Astrocyte (in vitro differentiated cells and primary cell): ENCODE data around the gene OMD. TPM values are rescaled to one million over a fixed set of nuclear protein-coding genes. Genes with fewer than 3 reads are reported as not detected.

ENCODE experiments used
- DNase-seq: peaks from one replicate; pipeline ENCODE4 v3.0.0-alpha.2; 2010; ENCODE audit warnings: low read depth
- FAIRE-seq: peaks from 2 replicates; lab custom pipeline; 2011; peaks lifted over from hg19 to GRCh38; lab: Jason Lieb, UNC
- H2AFZ ChIP-seq: 2 replicates; pipeline ENCODE4 v1.6.0; 2012; ENCODE audit warnings: low read depth, low read length, inconsistent platforms
- H3K27ac ChIP-seq: 2 replicates; pipeline ENCODE4 v1.5.1; 2011; ENCODE audit warnings: low read depth, low read length, inconsistent platforms
- H3K27me3 ChIP-seq: 2 replicates; pipeline ENCODE4 v1.6.0; 2011; ENCODE audit warnings: low read length, inconsistent platforms; ENCODE audit not compliant: insufficient read depth
- H3K36me3 ChIP-seq: 2 replicates; pipeline ENCODE4 v1.5.1; 2011; ENCODE audit warnings: low read length, inconsistent platforms; ENCODE audit not compliant: insufficient read depth
- H3K4me1 ChIP-seq: 2 replicates; pipeline ENCODE4 v1.5.1; 2011; ENCODE audit warnings: low read length, inconsistent platforms; ENCODE audit not compliant: insufficient read depth
- H3K4me2 ChIP-seq: 2 replicates; pipeline ENCODE4 v1.6.0; 2012; ENCODE audit warnings: low read length, inconsistent platforms
- H3K4me3 ChIP-seq: 2 replicates; pipeline ENCODE4 v1.5.1; 2011; ENCODE audit warnings: low read depth, mild to moderate bottlenecking, low read length, inconsistent platforms; ENCODE audit not compliant: insufficient read depth
- H3K79me2 ChIP-seq: 2 replicates; pipeline ENCODE4 v1.6.0; 2012; ENCODE audit warnings: mild to moderate bottlenecking, low read length, inconsistent platforms; ENCODE audit not compliant: insufficient read depth
- H3K9ac ChIP-seq: 2 replicates; pipeline ENCODE4 v1.6.0; 2012; ENCODE audit warnings: mild to moderate bottlenecking, low read length, inconsistent platforms
- H3K9me3 ChIP-seq: 2 replicates; pipeline ENCODE4 v1.5.1; 2012; ENCODE audit warnings: low read depth, mild to moderate bottlenecking, low read length, inconsistent platforms; ENCODE audit not compliant: insufficient read depth
- H4K20me1 ChIP-seq: 2 replicates; pipeline ENCODE4 v1.6.0; 2012; ENCODE audit warnings: low read length, inconsistent platforms; ENCODE audit not compliant: insufficient read depth
- H3K27ac Mint-ChIP-seq: one replicate; pipeline ENCODE4 v1.8.0; 2021; ENCODE audit warnings: mild to moderate bottlenecking, mixed read lengths; ENCODE audit not compliant: unreplicated experiment
- H3K27me3 Mint-ChIP-seq: one replicate; pipeline ENCODE4 v1.8.0; 2021; ENCODE audit warnings: low read depth, mixed read lengths; ENCODE audit not compliant: unreplicated experiment
- H3K36me3 Mint-ChIP-seq: one replicate; pipeline ENCODE4 v1.8.0; 2021; ENCODE audit warnings: low read depth, mixed read lengths; ENCODE audit not compliant: unreplicated experiment
- H3K4me1 Mint-ChIP-seq: one replicate; pipeline ENCODE4 v1.8.0; 2021; ENCODE audit warnings: low read depth, mixed read lengths; ENCODE audit not compliant: unreplicated experiment
- H3K4me3 Mint-ChIP-seq: one replicate; pipeline ENCODE4 v1.8.0; 2021; ENCODE audit warnings: mild to moderate bottlenecking, moderate library complexity, mixed read lengths; ENCODE audit not compliant: unreplicated experiment
- H3K9me3 Mint-ChIP-seq: one replicate; pipeline ENCODE4 v1.8.0; 2021; ENCODE audit warnings: mild to moderate bottlenecking, mixed read lengths; ENCODE audit not compliant: unreplicated experiment
- CTCF ChIP-seq: IDR thresholded peaks from 2 replicates; pipeline ENCODE4 v1.5.1; 2011; ENCODE audit warnings: low read depth, mild to moderate bottlenecking, inconsistent platforms, low read length, moderate library complexity; ENCODE audit not compliant: insufficient read depth
- EZH2 ChIP-seq: IDR thresholded peaks from 2 replicates; pipeline ENCODE4 v1.6.1; 2012; ENCODE audit warnings: mild to moderate bottlenecking, low read length, inconsistent platforms; ENCODE audit not compliant: insufficient read depth
- total RNA-seq: library from RNA; stranded (reverse); gene quantifications from 2 replicates; pipeline ENCODE4 v1.2.1, GENCODE V29; 2021

The OMD gene
- total RNA-seq, 1 donor from 2014 or later = not detected

GRCh38 chr9:92438900-92439526 is 14.7 kb upstream of the OMD start:
- no peaks in the 10 kb centered on the region for H3K79me2 ChIP-seq
- H3K27me3 ChIP-seq = no peaks in the 10 kb centered on the region
- H3K36me3 ChIP-seq = no peaks in the 10 kb centered on the region
- Mint-ChIP-seq H3K4me3 (no peak overlapping the region), H3K36me3 (no peaks in the 10 kb centered on the region), H3K27me3 (no peaks in the 10 kb centered on the region), H3K9me3 (no peaks in the 10 kb centered on the region), H3K27ac (no peak overlapping the region), H3K4me1 (peaks cover 8% of the 10 kb centered on the region)
- DNase-seq = no peak
- H3K4me1 ChIP-seq = peaks cover 8% of the 10 kb centered on the region
- no peak overlapping the region for H3K4me2 ChIP-seq
- no peak overlapping the region for H3K4me3 ChIP-seq
- no peaks in the 10 kb centered on the region for H4K20me1 ChIP-seq
- peak overlapping the region; percentile 2 for H3K9ac ChIP-seq
- H3K9me3 ChIP-seq = no peaks in the 10 kb centered on the region
- no peak overlapping the region for H2AFZ ChIP-seq
- peak; percentile 3 for TF ChIP-seq CTCF
- TF ChIP-seq EZH2 = no peak
- peak overlapping the region; percentile 4 for H3K27ac ChIP-seq
- no peak for FAIRE-seq

GRCh38 chr9:92435263-92435662 is 11.0 kb upstream of the OMD start:
- H3K4me3 Mint-ChIP-seq = no peak overlapping the region
- H3K9ac ChIP-seq = no peak overlapping the region
- peaks cover 6% of the 10 kb centered on the region for H3K4me1 Mint-ChIP-seq
- H3K79me2 ChIP-seq = no peaks in the 10 kb centered on the region
- H3K4me1 ChIP-seq = peaks cover 8% of the 10 kb centered on the region
- no peaks in the 10 kb centered on the region for H3K9me3 ChIP-seq
- TF ChIP-seq CTCF (no peak), EZH2 (no peak)
- DNase-seq = no peak
- no peaks in the 10 kb centered on the region for H3K27me3 ChIP-seq
- H4K20me1 ChIP-seq = no peaks in the 10 kb centered on the region
- no peaks in the 10 kb centered on the region for H3K36me3 Mint-ChIP-seq
- no peaks in the 10 kb centered on the region for H3K27me3 Mint-ChIP-seq
- no peak for FAIRE-seq
- no peak overlapping the region for H2AFZ ChIP-seq
- H3K27ac ChIP-seq = no peak overlapping the region
- H3K27ac Mint-ChIP-seq = no peak overlapping the region
- no peaks in the 10 kb centered on the region for H3K36me3 ChIP-seq
- H3K9me3 Mint-ChIP-seq = no peaks in the 10 kb centered on the region
- H3K4me3 ChIP-seq = no peak overlapping the region
- H3K4me2 ChIP-seq = no peak overlapping the region

GRCh38 chr9:92432972-92433548 is 8.8 kb upstream of the OMD start:
- H2AFZ ChIP-seq = no peak overlapping the region
- TF ChIP-seq CTCF = no peak
- no peak for TF ChIP-seq EZH2
- Mint-ChIP-seq H3K36me3 (no peaks in the 10 kb centered on the region), H3K4me3 (no peak overlapping the region), H3K9me3 (no peaks in the 10 kb centered on the region), H3K27me3 (no peaks in the 10 kb centered on the region), H3K27ac (no peak overlapping the region), H3K4me1 (no peaks in the 10 kb centered on the region)
- no peak overlapping the region for H3K4me3 ChIP-seq
- H3K27ac ChIP-seq = no peak overlapping the region
- H3K4me1 ChIP-seq = no peaks in the 10 kb centered on the region
- H3K27me3 ChIP-seq = no peaks in the 10 kb centered on the region
- no peaks in the 10 kb centered on the region for H3K9me3 ChIP-seq
- H3K36me3 ChIP-seq = no peaks in the 10 kb centered on the region
- no peak overlapping the region for H3K9ac ChIP-seq
- H3K79me2 ChIP-seq = no peaks in the 10 kb centered on the region
- H4K20me1 ChIP-seq = no peaks in the 10 kb centered on the region
- H3K4me2 ChIP-seq = no peak overlapping the region
- no peak for DNase-seq
- FAIRE-seq = no peak
